ENCODE results near the gene GMPR2. TPM values are rescaled to one million over a fixed set of nuclear protein-coding genes. Genes with fewer than 3 reads are reported as not detected.

Gene GMPR2
- total and polyA plus RNA-seq, 2 of the 13 experiments (the other 11 are each of a cell fraction or from before 2014, with no cell fraction given): 210 to 273 TPM

- 0 out of 2 replicates have a peak, but pooled peaks have one; percentile 42 for TF ChIP-seq ZNF501 (CRISPR knock-in tag; IDR thresholded peaks at IDR 0.05)
- TF ChIP-seq, protein P1, sequence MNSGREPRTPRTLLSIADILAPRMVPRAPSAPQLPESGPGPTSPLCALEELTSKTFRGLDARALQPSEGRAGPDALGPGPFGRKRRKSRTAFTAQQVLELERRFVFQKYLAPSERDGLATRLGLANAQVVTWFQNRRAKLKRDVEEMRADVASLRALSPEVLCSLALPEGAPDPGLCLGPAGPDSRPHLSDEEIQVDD (CRISPR knock-in tag; IDR thresholded peaks at IDR 0.05; ENCODE audit: borderline replicate concordance): no peak
- 0 out of 2 replicates have a peak, but pooled peaks have one; percentile 25 for TF ChIP-seq ZNF788 (CRISPR knock-in tag; IDR thresholded peaks at IDR 0.05; ENCODE audit: borderline replicate concordance)
- no peak for TF ChIP-seq YEATS2 (CRISPR knock-in tag; IDR thresholded peaks at IDR 0.05; ENCODE audit: borderline replicate concordance)
- 0 out of 2 replicates have a peak, but pooled peaks have one; percentile 25 for TF ChIP-seq FOSL1 (CRISPR knock-in tag; IDR thresholded peaks at IDR 0.05; ENCODE audit: borderline replicate concordance)
- no peak for TF ChIP-seq SYNCRIP (IDR thresholded peaks at IDR 0.05; ENCODE audit: insufficient read depth, low read depth, low read length)
- 0 out of 2 replicates have a peak, but pooled peaks have one; percentile 21 for TF ChIP-seq SATB2 (CRISPR knock-in tag; IDR thresholded peaks at IDR 0.05)
- TF ChIP-seq NR2F6 (IDR thresholded peaks at IDR 0.05): no peak
- TF ChIP-seq NR2F6 (CRISPR knock-in tag; IDR thresholded peaks at IDR 0.05): no peak
- TF ChIP-seq BORCS8-MEF2B (CRISPR knock-in tag; IDR thresholded peaks at IDR 0.05): no peak
- TF ChIP-seq DNMT3B (CRISPR knock-in tag; conservative IDR thresholded peaks at IDR 0.05): peak; percentile 81
- no peak for TF ChIP-seq KLF11 (CRISPR knock-in tag; IDR thresholded peaks at IDR 0.05)
- TF ChIP-seq DPF2 (CRISPR knock-in tag; IDR thresholded peaks at IDR 0.05; ENCODE audit: borderline replicate concordance, low read depth): no peak; the same call in 1 of the 2 replicates
- peak; percentile 54; the same call in 1 of the 2 replicates for TF ChIP-seq ELF1 (CRISPR knock-in tag; IDR thresholded peaks at IDR 0.05)
- peak; percentile 25 for TF ChIP-seq CBX1 (IDR thresholded peaks at IDR 0.05; ENCODE audit: low read depth)
- no peak for TF ChIP-seq RFX5 (IDR thresholded peaks at IDR 0.05; ENCODE audit: low read depth, low read length)
- TF ChIP-seq, protein P2, sequence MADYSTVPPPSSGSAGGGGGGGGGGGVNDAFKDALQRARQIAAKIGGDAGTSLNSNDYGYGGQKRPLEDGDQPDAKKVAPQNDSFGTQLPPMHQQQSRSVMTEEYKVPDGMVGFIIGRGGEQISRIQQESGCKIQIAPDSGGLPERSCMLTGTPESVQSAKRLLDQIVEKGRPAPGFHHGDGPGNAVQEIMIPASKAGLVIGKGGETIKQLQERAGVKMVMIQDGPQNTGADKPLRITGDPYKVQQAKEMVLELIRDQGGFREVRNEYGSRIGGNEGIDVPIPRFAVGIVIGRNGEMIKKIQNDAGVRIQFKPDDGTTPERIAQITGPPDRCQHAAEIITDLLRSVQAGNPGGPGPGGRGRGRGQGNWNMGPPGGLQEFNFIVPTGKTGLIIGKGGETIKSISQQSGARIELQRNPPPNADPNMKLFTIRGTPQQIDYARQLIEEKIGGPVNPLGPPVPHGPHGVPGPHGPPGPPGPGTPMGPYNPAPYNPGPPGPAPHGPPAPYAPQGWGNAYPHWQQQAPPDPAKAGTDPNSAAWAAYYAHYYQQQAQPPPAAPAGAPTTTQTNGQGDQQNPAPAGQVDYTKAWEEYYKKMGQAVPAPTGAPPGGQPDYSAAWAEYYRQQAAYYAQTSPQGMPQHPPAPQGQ (CRISPR knock-in tag; IDR thresholded peaks at IDR 0.05; ENCODE audit: borderline replicate concordance): 0 out of 2 replicates have a peak, but pooled peaks have one; percentile 21
- TF ChIP-seq IRF9 (CRISPR knock-in tag; IDR thresholded peaks at IDR 0.05; ENCODE audit: borderline replicate concordance): 0 out of 2 replicates have a peak, but pooled peaks have one; percentile 2
- TF ChIP-seq ZNF670 (CRISPR knock-in tag; IDR thresholded peaks at IDR 0.05; ENCODE audit: borderline replicate concordance): no peak
- TF ChIP-seq CCAR2 (optimal IDR thresholded peaks at IDR 0.05; ENCODE audit: low read depth, low read length): peak; percentile 9
- no peak for TF ChIP-seq DRAP1 (CRISPR knock-in tag; IDR thresholded peaks at IDR 0.05)
- TF ChIP-seq ELF3 (CRISPR knock-in tag; IDR thresholded peaks at IDR 0.05): peak; percentile 35; the same call in 1 of the 2 replicates
- no peak for TF ChIP-seq RBAK (CRISPR knock-in tag; IDR thresholded peaks at IDR 0.05)
- TF ChIP-seq ZNF672 (CRISPR knock-in tag; IDR thresholded peaks at IDR 0.05): no peak
- TF ChIP-seq MIER2 (CRISPR knock-in tag; IDR thresholded peaks at IDR 0.05): no peak
These were observed 36.4 kb upstream of the GMPR2 start (continued) for GRCh38 chr14:24196071-24197055.
